HG03565 (cell line): Measurements from ENCODE around the gene SATB1.
"Not testable (repeated sequence)": the region's sequence is repeated elsewhere in the genome, so short reads cannot be mapped to it uniquely, and the experiment has no call there.

Source experiments
- ATAC-seq: cut with Tn5 transposase; IDR thresholded peaks from one replicate; pipeline ENCODE4 v1.9.1; 2021; ENCODE audit warnings: mild to moderate bottlenecking, moderate library complexity; ENCODE audit not compliant: unreplicated experiment

SATB1 gene

DNA sequence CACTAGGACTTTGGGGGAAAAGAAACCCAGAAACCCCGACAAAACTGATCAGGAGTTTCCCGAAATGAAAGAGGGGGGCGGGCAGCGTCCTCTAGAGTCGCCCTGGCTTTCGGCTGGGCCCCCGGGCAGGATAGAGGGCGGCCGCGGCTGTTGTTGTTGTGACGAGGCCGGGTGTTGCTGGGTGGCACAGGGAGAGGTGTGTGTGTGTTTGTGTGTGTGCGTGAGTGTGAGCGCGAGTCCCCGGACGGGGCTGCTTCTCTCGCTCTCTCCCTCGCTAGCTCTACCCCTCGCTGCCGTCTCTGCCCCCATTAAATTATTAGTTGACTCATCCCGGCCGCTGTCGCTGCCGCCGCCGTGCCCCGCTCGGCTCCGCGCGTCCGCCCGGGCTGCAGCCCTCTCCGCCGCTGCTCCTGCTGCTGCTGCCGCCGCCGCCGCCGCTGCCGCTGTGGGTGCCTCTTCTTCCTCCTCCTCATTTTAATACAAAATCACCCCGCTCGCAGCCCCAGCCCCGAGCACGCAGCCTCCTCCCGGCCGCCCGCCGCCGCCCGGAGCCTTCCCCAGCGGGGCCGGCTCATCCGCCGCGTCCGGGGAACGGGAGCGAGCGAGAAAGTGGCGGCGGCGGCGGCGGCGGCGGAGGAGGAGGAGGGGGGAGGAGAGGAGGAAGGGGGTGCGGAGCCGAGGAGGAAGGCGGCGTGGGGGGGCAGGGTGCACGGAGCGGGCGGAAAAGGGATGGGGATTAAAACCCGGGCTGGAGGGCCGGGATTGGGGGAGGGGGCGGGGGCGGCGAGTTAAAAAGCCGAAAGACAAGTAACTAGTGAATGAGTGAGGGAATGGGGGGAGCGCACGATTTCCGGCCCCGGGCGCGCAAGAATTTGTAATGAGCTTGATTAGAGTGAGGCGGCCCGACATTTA, at the start of gene SATB1:
Gene SATB1, minus strand, starts transcription at position 611 of the 912 bp plus-strand sequence. CDS start 4,372 bp downstream, outside the sequence.
- peak; percentile 34 for ATAC-seq

DNA sequence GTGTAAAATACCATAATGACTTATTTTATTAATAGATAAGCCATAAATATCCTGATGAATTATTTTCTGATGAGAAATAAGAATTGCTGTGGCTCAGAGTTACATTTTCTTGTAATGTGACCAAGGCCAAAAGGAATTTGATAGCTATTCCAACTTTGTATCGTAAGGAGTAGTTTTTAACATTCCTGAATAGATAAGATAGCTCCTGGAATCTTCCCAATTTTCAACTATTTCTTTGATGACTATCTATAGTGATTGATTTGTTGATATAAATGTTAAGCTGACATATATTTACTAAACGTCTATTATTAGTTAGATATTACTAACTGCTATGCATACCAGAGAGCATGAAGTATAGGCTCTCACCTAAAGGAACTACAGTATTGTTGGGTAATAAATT, 49.1 kb upstream of the SATB1 start:
- ATAC-seq: no peak

DNA sequence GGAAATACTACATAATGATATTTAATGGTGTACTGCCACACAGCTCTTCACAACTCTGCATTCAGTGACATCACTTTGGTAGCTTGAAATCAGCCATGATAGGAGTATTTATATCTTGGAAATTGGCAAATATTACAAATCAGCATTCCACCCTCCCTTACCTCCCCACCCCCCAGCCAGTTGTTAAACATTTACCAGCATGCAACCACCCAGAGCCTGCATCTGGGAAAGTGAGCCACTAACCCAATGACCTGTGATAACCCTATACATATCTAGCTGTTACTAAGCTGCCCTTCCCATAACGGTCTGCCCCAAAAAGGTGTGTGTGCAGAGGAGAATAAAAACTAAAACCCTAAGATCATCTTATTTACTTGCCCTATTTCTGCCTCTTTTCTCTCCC, 44.6 kb upstream of the SATB1 start:
- no peak for ATAC-seq

DNA sequence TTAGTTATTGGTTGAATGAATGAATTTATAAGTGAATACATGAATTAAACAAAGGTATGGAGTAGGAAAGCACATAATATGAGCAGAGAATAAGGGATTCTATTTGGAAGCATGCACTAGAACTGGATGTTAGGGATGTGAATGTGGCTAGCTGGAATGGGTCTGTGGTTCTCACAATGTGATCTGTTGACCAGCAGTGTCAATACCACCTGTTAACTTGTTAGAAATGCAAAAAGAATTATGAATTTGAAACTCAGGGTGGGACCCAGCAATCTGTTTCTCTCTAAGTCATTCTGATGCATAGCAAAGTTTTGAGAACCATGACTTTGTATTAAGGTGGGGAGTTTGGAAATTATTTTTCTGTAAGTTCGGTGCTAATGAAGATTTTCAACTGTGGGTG, 41.0 kb upstream of the SATB1 start:
- ATAC-seq: no peak

DNA sequence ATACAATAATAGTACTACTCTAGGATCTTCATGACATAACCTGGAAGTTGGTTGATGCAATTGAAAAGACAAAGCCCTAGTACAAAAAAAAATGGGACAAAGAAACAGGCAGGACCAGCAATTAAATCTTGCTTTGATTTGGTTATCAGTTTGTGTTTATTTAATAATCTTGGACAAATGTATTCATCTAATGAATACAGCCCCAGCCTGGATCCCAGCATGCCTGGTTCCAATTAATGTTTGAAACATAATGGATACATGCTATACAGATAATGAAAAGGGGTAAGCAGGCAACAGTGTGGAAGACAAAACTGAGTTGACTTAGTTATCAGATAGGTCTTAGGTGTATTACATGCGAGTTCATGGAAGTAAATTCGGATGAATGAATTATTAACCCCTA, 29.6 kb upstream of the SATB1 start:
- no peak for ATAC-seq

DNA sequence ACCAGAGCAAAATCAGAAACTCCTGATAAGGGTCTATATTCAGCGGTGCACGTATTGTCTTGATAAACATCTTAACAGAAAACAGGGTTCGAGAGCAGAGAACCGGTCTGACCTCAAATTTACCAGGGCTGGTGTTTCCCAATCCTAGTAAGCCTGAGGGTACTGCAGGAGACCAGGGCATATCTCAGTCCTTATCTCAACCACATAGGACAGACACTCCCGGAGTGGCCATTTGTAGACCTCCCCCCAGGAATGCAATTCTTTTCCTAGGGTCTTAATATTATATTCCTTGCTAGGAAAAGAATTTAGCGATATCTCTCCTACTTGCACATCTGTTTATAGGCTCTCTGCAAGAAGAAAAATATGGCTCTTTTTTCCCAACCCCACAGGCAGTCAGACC, 24.5 kb upstream of the SATB1 start:
- not testable (repeated sequence) for ATAC-seq

DNA sequence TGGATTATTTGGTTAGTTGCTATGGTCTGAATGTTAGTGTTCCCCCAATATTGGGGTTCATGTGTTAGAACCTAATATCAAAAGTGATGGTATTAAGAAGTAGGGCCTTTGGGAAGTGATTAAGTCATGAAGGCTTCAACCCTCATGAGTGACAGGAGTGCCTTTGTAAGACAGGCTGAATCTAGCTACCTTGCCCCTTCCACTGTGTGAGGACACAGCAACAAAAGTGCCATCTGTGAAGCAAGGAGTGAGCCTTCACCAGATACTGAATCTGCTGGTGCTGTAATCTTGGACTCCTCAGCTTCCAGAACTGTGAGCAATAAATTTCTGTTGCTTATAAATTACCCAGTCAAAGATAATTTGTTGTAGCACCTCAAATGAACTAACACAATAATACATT, 22.6 kb upstream of the SATB1 start:
- no peak for ATAC-seq

DNA sequence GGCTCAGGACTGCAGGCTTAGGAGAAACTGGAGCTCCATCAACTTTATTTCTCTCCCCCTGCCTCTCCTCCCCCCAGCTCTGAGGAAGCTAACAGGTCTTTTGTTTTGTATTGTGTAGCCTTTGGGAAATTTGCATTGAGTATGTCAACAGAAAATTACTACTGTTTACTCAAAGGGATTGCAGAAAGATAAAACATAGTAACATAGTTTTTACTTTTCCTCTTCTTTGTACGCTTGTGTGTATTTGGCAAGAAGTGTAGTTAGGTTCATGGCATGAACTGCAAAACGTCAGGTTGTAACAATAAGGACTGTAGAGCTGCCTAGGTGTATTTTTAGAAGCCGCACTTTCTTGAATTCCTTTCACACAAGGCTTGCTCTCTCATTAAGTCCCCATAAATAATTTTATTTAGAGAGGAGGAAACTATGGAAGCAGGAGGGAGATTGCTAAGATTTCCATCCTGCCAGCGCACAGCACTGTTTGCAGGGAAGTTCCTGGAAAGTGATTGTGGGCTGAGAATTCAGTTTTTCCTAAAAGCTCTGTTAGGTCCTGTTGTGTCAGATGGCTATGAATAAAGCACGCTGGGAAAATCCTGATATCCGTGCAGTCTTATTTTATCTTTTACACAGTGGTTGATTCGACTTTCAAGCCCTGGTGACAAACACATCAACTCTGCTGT, 21.1 kb upstream of the SATB1 start:
- no peak for ATAC-seq

DNA sequence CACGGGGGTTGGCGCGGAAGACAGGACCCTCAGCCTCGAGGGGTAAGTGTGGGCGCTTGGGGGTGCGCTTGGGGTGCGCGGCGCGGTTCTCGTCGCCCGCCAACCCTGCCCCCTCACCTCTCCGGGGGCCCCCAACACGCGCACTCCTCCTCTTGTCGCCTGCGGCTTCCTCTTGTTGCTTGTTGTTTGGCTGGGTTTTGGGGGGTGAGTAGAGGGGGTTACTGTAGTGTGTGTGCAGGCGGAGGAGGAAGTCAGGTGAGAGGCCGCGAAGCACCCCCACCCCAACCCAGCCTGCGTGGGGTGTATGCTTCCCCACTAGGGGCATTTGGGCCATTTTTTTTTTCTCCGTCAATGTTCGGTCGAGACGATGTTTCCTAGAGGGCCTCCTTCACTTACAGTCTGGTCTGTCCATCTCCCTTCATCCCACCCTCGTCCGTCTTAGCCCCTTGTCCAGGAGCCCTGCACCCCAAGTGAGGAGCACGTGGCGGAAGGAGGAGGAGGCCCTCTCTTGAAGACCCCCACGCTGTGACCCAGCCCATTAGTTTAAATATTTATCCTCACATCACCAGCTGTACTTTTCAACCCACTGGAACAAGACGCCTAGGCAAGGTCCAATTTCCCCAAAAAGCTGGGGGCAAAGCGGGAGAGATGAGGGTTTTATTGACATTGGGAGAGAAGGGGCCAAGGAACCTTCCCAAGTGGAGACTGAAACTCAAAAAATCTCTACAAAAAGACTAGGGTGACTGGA, 20.4 kb upstream of the SATB1 start:
- peak; percentile 8 for ATAC-seq

DNA sequence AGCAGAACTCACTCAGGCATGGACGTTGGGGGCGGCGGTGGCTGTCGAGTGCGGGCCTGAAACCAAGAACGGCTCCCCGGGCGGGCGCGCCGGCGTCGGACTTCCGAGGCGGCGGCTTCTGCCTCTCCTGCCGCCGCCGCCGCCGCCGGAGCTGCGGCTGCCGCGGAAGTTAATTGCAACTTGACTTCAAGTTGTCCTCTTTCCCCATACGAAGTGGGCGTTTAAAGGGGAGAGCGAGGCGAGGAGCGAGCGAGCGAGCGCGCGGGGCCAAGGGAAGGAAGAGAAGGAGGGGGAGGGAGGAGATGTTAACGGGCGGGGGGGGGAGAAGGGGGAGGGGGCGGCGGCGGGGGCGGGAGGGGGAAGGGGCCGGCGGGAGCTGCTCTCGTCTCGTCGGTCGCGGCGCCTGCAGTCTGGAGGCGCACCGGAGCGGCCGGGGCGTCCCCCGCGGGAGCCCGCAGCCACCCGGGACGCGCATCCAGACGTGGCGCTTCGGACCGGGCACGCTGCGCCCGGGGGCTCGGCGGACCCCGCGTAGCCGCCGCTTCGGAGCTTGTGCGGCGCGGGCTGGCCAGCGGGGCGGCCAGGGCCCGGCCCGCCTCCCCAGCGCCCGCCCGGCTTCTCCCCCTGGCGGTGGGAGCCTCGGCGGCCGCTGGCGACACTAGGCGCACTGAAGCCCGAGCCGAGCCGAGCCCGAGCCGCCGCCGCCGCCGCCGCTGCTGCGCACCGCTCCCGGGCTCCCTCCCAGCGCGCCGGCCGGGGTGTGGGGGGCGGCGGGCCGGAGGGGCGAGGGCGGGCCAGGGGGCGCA, 19.7 kb upstream of the SATB1 start:
- peak; percentile 83 for ATAC-seq

DNA sequence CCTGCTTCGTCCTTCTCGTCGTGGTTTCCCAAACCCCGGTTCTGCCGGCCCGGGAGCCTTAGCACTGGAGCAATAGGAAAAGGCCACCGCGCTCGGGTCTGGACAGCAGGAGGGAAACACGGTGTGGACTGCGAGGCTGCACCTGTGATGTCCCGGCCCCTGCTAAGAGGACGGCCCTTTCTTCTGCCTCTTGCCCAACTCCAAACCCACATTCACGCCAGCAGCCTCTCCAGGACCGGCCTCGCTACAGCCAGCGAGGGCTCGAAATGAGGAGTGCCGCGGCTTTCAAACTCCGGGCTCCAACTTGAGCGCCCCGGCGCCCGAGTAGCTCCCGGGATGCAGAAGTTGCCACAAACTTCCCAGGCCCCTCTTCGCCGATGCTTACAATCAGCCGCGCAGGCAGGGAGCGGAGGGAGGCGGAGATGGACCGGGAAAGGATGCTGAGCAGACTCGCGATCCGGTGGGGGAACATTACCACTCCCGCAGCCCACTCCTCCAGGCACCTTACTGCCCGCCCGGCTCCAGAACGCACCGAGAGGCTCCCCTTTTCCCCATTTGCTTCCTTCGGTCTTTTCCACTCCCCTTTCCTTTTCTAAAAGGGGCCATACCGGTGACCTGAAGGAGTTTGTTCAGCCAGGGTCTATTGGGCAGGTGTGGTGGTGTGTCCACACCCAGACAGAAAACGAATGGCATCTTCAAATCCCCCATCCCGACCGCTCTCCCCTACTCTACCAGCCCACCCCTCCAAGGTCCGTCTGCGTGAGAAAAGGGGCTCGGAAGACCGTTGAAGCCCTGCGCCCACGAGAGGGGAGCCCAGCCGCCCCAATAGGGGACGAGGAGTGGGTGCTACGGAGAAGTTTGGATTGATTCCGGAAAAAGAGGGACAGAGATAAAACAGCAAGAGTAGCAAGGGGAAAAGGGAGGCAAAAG, 18.8 kb upstream of the SATB1 start:
- no peak for ATAC-seq

DNA sequence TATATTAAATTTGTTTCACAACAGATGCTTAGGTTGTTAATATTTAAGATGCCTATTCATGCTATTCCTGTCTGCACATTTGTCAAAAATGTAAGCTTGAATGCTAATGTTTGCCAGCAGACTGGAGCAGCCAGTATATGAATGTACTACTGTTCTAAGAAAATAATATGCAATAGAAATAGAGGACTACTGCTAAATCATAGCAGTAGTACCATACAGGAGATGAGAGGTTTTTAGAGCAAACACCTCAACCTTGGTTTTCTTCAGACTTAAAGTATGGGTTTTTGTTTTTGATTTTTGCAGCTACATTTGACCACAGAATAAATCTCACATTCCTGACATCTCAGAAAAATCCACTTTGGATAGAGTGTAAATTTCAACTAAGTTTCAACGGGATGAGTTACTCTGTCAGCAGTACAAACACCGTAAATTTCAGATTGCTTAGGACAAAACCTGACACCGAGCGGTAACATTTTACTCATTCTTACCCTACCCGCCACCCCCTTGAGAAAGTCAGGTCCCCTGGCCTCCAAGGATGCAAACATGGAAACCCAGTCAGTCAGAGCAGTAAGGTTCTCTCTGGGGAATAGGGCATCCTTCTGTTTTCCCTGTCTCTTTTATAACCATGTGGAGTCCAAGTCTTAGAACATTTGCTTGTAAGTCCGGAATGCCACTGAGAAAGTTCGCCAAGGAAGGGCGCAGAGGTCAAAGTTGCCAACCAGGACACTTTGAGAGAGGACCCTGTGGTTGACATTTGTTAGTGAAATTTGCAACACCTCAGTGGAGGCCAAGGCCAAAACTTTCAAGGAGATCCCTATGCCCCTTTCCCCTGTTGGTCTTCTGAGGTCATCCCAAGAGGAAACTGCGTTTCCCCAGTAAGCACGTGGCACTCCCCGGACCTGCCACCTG, 17.9 kb upstream of the SATB1 start:
- ATAC-seq: no peak

DNA sequence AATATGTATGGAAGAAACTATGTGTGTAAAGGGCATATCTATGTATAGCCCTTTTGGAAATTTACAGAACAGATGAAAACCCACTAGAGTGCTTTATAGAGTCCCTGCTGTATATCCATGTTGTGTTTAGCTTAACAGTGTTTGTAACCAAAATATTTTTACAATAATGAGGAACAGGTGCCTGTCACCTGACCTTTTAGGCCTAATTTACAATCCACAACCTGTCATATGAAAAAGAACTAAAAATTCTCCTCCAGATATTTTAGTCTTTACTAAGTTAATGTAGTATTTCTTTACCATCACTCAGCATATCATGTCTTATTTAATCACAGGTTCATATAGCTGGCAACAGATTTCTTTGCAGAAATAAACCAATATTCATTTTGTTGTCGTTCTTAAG, 16.4 kb upstream of the SATB1 start:
- ATAC-seq: no peak

DNA sequence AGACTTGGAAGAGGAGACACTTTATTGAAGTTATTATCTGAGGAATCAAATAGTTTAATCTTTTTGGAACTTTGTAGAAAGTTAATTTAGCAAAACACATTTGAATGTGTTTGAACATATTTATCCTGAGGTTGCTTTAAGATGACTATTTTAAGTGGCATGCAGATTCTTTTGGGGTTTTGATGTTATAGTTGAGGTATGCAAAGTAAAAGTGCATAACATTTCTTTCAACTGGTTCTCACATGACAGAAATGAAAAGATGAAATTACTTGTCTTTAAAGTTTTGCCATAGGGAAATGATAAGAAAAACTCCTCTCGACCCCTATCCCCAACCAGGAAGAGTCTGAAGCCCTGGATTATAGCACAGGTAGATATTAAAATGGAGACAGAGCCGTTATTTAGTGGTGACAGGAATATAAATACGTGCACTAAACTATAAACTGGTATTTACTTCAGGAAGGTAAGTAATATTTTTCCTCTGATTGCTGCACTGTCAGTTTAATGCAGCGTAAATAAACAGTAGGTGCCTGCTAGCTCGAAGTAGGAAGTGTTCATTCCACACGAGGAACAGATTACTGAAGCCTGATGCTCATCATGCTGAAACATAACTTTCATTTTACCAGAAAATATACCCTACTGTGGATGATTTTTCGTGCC, 15.1 kb upstream of the SATB1 start:
- no peak for ATAC-seq

DNA sequence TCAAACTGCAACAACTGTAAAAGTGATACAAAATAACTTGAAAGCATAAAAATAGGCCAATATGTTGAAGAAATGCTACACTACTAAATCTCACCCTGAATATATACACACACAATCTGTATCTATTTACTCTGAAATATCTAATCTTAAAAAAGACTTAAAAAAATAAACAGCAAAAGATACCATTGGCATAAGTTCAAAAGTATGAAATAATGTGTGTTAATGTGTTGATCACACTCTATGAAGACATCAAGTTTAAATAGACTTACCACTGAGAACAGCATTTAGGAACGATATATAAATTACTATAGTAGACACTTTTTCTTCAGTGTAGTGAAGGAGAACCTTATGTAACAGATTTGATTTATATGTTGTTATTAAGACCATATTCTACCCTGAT, 14.1 kb upstream of the SATB1 start:
- ATAC-seq: no peak

DNA sequence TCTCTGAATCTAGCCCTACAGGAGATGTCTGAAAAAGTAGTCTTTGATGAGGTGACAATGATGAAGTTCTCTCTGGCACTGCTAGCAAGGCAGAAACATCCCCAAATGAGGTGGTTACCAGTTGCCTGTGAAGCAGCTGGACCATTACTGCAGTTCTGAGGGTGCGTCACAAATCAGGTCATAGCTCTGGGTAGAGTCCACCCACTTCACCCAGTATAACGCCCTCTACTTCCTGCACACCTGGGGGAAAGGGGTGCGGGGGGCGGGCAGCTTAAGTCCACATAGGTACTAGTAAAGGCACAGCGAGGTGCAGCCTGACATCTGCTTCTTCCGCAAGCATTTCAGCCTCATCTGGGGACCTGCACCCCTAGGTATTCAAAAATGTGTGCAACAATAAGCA, 13.4 kb upstream of the SATB1 start:
- ATAC-seq: no peak

DNA sequence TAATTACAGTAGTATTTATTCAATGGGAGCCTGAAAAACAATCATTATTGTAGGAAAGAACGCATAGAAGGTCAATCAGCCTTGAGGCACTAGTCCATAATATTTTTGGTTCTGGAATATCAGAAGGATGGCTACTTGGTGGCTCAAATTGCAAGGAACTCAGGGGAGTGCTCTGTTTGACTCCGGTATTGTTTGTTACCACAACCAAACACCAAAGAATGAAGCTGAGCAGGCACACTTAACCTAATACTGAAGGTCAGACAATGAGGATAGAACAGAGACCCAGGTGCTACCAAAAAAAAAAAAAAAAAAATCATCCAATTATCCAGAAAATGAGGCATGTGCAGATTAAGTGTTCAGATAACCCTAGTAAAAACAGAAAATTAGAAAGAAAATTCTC, 11.1 kb upstream of the SATB1 start:
- ATAC-seq: no peak

DNA sequence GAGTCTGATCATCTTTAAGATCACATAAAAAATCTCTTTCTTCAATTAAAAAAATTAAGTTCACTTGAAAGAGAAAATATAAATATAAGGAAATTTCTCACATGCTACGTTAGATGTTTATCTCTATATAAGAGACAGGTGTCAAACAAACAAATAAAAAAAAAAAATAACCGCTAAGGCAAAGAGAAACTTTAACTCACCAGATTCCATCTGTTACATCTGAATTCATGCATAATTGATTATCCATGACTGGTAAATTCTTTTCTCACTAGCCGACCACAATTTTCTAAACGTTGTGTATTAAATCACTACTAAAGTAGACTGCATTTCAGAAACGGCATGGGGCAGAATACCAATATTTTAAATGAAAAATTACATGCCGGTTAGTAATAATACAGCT, 9.6 kb upstream of the SATB1 start:
- ATAC-seq: no peak
